ENCODE data around the gene OAT.

OAT gene

DNA sequence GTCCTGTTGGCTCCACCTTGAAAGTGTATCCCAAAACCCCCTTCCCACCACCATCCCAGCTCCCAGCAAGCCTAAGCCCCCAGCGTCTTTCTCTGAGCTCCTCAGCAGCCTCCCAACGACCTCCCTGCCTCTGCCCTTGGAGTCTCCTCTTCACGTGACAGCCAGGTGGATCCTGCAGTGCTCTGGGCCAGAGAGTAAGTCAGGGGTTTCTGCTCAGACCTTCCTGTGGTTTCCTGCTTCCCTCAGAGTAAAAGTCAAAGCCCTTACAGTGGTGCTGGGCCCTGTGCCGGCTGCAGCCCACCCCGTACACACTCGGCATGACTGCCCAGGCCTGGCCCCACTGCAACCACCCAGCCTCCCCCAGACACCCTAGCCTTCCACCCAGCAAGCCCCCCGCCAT lies 51.9 kb downstream of the OAT start:
- H3K27ac ChIP-seq = no peak overlapping the region
- H3K4me3 ChIP-seq = no peak overlapping the region

DNA sequence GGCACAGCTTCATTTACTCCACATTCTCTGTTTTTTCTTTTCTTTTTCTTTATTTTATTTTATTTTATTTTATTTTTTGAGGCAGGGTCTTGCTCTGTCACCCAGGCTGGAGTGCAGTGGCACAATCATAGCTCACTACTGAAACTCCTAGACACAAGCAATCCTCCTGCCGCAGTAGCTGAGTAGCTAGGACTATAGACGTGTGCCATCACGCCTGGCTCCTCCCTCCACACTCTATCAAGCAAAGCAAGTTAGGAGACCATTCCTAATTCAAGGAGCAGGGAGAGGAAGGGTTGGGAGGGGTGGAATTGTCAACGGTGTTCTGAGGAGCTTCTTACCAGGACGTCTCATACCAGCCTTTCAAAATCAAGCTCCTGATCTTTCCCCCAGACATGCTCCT lies 52.4 kb downstream of the OAT start:
- H3K4me3 ChIP-seq = no peak overlapping the region
- H3K27ac ChIP-seq = no peak overlapping the region

DNA sequence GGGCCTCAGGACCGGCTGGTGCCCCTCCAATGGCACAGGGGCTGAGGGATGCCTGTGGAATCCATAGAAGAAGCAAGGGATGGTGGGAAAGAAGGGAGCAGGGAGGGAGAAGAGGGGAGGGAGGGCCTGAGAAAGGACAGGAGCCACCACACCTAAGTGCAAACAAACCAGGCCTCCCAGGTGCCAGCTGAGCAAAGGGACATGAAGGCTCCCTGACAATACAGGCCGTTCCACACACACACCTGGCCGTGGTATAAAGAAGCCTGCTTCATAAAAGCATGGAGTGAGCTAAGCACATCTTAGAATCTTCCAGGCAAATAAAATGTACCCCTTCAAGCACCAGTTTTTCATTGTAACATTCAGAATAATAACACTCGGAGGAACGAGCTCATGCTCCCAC lies 54.0 kb downstream of the OAT start:
- Histone ChIP-seq H3K27ac (no peak overlapping the region), H3K4me3 (no peak overlapping the region)

DNA sequence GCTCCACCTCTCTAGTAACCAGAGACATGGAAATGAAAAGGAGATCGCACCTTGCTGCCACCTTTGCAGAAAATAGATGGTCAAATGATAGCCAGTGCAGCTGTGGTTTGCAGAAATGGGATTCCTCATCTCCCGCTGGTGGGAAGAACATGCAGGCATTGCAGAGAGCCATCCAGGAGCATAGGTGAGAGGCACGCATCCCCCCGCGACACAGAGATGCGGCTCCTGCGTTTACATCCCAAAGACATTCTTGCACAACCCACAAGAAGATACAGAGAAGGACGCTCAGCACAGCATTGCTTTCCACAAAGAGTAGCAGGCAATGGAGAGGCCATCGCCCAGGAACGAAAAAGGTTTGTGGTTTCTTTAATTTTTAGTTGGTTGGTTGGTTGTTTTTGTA lies 56.2 kb downstream of the OAT start:
- H3K4me3 ChIP-seq = no peak overlapping the region
- no peak overlapping the region for H3K27ac ChIP-seq

DNA sequence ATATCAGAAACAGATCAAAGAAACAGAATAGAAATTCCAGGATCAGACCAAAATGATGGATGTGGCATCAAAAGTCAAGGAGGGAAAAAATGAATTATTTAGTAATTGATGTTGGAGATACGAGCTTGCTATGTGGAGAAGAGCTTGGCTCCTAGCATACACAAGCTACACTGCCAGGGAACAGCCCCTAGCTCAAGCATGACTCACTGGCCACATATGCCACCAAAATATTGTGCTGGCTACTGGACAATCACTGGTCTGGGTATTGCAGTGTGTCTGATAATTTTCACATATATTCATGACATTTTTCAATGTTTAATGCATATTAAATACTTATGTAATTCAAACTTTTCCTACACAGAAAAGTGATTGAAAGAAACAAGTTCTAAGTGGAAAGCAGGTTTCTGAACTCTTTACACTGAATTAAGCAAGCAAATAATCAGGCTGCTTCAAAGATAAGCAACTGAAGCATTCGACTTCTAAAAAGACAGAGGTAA lies 59.3 kb downstream of the OAT start:
- no peak overlapping the region for H3K4me3 ChIP-seq

DNA sequence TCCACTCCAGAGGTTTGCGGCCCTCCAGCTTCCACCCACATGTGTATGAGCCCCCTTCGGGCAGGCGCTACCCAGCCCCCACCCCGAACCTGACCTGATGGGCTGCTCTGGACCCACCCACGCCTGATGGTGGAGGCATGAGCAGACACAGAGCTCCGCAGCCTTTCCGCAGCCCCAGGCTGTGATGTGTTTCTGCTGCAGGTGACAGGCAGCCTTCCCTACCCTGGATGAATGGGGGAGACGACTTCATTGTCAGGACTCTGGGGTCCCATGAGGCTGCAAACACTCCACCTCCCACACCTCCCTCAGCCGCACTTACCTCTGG lies 61.2 kb downstream of the OAT start:
- peak overlapping the region in 2 of 21 experiments; percentile 66 to 84 for H3K27ac ChIP-seq
- H3K4me3 ChIP-seq = no peak overlapping the region

More for the DNA sequence above, 59.3 kb downstream of the OAT start:
- H3K27ac ChIP-seq = no peak overlapping the region

DNA sequence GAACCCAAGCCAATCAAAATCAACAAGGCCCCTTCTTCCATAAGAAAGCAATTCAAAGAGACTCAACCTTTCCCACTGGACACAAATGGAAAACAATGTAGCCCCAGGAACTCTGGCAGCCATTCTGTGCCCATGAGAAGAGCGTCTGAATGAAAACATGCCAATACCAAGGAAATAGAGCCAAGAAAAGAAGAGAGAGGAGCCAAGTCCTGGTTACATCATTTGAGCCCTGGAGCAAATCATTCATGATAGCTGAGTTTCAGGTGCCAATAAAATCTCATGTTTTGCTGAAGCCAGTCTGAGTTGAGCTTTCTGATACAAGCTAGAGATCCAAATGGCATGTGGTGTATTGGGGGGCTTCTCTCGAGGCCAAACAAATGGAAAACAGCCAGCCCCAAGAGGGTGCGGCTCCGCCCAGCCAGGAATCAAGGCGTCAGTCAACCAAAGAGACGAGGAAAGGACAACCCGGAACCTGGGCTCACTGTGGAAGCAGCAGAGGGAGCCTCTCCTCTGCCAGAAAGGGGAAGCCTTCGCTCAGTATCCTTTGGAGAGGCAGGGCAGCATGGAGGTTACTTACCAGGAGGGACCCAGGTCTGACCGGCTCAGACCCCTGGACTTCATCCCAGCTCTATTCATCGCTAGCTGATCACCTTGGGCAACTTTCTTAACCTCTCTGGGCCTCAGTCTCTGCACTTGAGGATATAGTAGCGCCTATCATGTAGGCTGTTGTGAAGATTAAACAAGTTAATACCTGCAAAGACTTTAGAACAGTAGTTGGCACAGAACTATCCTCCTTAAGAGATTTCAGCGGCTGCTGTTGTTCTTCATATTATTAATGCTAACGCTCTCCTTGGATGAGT lies 61.8 kb downstream of the OAT start:
- Histone ChIP-seq H3K27ac (peak overlapping the region in 7 of 21 experiments; percentile 38 to 84 (median 66)), H3K4me3 (no peak overlapping the region)

DNA sequence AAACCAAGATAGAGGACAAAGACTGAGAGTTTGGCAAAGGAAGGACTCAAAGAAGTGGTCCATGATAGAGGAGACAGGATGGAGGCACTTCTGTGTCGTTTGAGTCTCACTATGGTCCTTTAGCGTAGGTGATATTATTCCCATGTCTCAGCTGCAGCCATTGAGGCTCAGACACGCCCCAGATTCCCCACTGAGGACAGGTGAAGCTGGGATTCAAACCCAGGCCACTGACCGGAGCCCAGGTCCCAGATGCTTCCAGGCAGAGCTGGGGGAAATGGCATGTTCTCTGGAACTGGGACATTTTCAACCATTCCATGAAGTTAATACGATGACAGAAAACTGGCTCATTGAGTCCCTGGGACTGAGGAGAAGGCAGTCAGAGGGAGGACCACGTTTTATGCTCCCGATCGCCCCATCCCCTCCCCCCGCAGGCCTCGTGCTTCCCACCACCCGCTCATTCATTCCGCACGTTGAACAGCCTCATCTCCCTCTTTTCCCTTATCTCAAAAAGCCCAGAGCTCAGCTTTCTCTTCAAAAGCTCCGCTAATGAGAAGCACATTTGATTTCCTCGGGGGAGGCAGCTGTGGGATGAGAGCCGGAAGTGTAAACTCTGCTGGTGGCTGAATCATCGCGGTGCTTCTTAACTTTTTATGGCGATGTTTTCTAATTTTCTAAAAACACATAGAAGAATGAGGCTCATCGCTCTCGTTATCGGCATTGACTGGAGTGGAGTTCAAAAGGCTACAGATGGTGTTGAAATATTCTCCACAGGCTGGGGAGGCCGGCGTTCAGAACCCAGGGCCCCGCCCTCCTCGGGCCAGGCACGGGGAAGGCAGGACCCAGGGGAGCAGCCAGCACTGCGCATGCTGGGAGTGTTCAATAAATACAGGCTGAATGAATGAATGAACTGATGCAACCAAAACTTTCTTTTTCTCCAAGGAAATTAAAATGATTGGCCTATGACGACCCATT lies 64.0 kb downstream of the OAT start:
- peak overlapping the region in 12 of 21 experiments; percentile 7 to 70 (median 48) for H3K27ac ChIP-seq
- peak overlapping the region; percentile 3 to 36 (median 19) for H3K4me3 ChIP-seq

DNA sequence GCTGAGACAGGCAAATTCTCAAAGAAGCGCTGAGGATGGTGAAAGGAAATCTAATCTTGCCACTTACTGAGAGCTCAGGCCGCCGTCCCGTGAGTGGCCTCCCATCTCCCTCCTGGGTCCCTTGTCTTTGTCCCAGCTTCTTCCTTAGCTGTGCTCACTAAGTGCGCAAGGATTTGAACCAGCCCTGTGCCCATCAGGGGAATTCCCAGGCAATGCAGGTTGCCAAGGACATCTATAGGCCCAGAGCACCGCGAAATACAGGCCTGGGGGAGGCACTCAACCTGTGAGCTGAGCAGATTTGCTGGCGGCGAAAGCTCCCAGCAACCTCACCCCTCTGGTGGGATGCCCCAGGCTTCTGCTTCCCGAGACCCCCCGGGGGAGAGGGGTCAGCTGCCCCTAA lies 64.8 kb downstream of the OAT start:
- H3K4me3 ChIP-seq = no peak overlapping the region
- H3K27ac ChIP-seq = no peak overlapping the region

DNA sequence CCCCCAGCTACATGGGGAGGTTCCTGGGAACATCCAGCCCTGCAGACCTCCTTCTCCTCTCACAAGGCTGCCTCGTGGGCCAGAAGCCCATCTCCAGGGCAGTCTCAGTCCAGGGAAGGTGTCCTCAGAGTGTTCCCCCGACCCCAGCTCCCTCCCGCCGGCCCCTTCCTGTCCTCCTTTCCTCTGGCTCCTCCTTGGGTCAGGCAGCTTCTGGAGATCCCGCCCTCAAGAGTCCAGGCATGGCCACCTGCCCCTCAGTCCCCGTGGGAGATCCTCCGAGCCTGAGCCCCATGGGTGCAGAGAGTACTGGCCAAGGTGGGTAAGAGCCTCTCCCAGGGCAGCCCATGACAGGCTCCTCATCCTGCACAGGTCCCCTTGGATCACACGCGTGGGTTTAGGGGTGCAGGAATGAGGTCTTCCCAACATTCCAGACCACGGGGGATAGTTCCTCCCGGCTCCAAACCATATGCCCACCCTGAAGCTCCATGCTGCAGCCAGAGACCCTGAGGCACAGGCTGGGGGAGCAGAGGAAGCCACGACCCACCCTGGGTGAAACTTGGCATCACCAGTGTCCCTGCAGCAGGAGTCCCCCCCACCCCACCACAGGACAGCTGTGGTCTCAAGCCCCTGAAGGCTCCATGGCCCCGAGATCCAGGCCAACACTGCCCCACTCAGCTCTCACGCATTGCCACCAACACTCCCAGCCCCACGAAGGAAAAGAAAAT lies 65.5 kb downstream of the OAT start:
- H3K27ac ChIP-seq = no peak overlapping the region

DNA sequence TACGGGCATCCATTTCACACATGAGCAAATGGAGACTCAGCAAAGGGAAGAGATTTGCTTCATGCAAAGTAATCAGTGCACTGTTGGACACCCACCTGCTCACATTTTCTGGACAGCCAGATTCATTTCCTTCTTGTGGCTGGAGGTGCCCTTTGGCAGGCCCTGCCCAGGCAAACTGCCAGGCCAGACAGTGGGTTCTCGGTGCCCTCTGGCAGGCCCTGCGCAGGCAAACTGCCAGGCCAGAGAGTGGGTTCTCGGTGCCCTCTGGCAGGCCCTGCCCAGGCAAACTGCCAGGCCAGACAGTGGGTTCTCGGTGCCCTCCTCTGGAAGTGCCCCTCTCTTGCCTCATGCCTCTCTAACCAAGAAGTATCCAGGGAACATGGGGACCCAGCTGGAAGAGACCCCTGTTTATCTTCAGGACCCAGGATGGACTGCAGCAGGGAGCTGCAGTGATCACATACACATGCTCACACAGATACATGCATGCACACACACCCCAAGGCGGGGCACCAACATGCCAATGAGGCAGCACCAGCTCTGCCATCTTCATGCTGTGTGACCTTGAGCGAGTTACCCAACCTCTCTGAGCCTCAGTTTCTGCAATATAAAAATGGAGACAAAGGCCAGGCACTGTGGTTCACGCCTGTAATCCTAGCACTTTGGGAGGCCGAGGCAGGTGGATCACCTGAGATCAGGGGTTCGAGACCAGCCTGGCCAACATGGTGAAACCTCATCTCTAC lies 67.1 kb downstream of the OAT start:
- H3K4me3 ChIP-seq = no peak overlapping the region

More for the DNA sequence above, 65.5 kb downstream of the OAT start:
- H3K4me3 ChIP-seq = no peak overlapping the region

DNA sequence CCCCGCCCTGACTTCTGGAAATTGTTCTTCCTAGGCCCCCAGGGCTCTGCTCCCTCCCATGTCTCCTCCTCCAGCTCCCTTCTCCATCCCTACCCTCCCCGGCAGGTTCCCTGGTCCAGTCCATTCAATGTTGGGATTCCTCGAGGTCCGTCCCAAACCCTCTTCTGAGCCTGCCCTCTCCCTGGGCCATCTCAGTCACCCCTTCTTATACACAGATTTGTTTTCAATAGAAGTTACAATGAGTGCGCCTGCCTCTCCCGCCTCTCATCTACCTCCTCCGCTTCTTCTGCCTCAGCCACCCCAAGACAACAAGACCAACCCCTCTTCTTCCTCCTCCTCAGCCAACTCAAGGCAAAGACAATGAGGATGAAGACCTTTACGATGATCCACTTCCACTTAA lies 67.9 kb downstream of the OAT start:
- H3K4me3 ChIP-seq = no peak overlapping the region

More for the DNA sequence above, 67.1 kb downstream of the OAT start:
- H3K27ac ChIP-seq = no peak overlapping the region

DNA sequence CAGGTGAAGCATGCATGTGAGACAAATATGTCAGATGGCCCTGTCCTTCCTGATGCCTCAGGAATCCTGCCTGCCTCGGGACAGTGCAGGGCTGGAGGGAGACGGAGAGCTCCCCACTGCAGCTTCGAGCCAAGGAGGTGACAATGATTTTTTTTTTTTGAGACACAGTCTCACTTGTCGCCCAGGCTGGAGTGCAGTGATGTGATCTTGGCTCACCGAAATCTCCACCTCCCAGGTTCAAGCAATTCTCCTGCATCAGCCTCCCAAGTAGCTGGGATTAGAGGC lies 68.8 kb downstream of the OAT start:
- Histone ChIP-seq H3K27ac (no peak overlapping the region), H3K4me3 (no peak overlapping the region)

More for the DNA sequence above, 67.9 kb downstream of the OAT start:
- H3K27ac ChIP-seq = no peak overlapping the region

DNA sequence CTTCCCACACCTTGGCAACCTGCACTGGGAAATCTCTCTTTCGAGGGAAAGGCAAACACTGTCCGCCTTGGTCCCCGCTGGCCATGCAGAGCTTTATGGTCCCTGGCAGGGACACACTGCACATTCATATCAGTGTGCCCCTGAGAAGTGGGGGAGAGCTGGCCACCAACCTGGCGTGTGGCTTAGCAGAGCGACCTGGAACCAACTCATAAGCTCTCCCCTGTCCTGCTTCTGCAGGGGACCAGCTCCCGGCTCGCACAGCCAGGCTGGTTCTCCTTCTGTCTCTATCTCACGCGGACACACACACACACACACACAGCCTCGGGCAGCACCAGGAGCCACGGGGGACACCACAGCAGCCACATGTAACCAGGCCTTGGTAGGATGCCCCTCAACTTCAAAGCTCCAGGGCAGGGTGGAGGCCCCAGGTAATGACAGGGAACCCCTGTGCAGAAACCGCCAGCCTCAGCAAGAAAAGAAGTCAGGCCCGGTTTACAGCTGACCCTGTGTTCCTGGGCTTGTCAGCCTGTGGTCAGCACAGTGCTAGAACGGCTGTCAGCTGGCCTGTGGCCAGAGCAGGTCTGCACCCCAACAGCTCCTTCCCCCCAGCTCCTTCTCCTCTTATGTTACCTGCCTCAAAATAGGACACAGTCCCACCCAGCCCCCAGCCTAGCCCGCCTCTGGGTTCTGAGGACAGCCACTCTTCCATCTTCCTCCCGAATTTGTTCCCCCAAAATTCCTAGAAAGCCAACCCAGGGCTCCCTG lies 69.3 kb downstream of the OAT start:
- H3K27ac ChIP-seq = no peak overlapping the region
- no peak overlapping the region for H3K4me3 ChIP-seq

DNA sequence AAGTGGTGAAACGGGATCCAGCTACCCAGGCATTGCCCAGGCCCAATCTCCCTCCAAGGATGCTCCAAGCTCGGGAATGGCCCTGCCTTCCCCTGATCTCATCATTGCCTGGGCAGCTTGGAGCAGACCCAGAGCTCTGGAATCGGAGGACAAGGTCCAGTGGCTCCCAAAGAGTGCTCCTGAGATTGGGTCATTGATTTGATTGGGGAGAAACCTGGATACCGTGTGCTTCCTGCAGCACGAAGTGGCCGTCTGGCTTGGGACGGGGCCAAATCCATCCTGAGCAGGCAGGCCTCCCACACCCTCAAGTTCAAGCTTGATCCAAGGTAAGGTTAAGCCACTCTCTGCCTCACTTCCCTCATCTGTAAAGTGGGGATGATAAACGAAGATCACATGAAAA lies 69.9 kb downstream of the OAT start:
- no peak overlapping the region for H3K27ac ChIP-seq
- no peak overlapping the region for H3K4me3 ChIP-seq

DNA sequence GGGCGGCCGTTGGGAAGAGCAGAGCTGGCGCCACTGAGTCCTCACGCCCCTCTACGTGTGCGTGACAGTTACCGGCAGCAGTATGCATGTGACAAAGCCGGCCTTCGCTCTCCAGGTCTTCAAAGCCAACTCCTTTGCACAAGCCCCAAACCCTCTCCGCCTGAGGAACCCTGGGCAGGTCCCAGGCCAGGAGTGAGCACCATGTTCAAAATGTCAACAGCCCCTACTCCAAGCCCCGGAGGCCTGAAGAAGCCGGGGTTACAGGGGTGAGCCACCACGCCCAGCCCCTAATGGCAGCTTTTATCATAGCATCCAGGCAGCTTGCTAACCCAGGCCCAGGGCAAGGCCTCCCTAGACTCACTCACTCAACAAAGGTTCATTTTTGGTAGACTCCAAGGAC lies 70.8 kb downstream of the OAT start:
- Histone ChIP-seq H3K4me3 (no peak overlapping the region), H3K27ac (no peak overlapping the region)
